NCI-H1417 (cell line): ENCODE results near the gene KCNG2.

Experiments
- DNase-seq, 3 experiments: peaks; one replicate each; lab custom pipeline; 2025; lab: John Stamatoyannopoulos, UW

The KCNG2 gene

DNA sequence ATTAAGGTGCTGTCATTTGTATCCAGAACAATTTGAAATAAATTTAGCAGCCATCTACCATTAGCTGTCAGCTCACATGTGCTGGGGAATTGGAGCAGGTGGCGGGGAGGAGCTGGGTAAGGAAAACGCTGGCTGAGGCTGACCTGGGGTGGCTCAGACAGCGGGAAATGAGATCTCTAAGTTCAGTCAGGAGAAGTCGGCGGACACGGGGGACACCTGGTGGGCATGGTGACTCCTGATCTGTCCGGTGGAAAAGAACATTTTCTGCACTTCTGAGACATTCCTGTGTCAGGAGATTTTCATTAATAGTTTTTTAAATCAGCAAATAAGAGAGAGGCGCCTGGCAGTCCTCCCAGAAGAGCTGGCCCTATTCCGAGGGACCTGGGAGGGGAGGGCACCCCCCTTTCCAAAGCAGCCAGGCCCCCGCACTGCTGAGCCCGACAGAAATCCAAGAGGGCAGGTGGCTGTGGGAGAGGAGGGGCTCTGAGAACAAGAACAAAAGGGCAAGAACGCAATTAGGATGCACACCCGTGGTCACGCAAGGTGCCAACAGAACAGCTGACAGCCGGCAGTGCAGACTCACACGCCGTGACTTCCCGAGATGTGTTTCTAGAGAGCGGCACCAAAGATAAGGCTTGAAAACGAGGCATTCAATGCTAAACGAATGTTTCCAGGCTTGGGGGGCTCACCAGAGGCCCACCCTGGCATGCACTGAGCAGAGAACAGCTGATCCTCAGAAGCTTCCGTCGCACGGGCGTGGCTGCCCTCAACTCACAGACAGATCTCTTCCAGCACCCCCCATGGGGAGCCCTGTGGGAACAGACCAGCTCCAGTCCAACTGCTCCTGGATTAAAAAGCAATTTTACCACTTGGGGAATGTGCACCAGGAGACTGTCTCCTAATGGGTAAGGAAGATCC, 127.3 kb downstream of the KCNG2 start:
- DNase-seq, result peak; percentile 51 to 92 (median 77)

- no peak for DNase-seq
Measured at GRCh38 chr18:79926306-79926705, 128.6 kb downstream of the KCNG2 start.

GRCh38 chr18:79926715-79927606, 129.2 kb downstream of the KCNG2 start:
- DNase-seq, result no peak

DNA sequence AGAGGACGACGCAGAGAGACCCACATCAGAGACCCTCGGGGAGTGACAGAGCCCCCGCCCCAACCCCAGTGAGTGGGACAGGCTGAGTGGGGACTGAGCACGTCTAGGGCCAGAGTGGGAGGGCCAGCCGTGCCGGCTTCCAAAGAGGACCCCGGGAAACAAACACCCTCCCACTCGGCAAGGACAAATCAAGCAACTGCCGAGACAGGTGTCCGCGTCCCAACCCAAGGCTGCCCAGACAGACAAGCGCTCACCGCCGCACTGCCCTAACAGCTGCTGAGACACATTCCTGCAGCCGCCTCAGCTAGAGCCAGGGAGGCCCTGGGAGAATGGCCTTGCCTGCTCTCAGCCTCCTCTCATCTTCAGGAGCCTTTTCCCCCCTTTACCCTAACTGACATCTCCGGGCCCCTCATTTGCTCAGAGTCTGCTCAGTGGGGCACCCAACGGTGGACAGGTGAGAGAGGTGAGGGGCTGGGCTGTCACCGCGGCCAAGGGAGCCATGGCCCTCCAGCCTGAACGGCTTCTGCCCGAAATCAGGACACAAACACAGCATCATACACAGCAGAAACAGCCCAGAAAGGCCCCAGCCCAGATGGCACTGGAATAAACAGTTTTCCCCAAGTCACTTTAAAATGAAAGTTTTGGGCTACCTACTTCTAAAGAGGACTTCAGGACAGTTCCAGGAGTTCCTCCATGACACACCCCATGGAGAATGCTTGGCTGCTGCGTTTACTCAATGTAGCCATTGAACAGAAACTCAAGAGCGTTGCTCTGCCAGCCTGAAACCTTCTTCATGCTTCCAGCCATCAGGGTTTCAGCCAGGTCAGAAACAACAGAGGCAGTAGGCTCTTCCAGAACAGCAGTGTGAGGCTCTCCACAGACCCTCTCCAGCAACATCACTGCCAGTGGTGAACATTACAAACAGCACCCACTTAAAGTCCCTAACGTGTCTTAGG, 130.1 kb downstream of the KCNG2 start:
- DNase-seq, result no peak

DNA sequence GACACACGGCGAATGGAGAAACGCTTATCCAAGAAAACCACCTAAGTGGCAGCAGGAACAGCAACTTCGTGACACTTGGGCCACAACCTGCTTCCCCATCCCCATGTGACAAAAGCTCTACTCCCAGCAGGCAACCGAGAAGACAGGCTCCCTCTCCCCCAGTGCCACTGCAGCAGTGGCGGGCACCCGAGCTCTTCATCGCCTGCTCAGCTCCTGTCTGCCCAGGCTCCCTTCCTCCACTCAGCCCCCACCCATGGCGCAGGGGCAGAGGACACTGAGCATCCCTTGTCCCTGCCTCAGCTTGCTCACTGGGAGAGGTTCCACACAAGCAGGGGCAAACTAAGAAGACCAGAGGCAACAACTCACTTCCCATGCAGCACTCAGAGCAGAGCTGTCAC, 130.8 kb downstream of the KCNG2 start:
- DNase-seq, result no peak

DNA sequence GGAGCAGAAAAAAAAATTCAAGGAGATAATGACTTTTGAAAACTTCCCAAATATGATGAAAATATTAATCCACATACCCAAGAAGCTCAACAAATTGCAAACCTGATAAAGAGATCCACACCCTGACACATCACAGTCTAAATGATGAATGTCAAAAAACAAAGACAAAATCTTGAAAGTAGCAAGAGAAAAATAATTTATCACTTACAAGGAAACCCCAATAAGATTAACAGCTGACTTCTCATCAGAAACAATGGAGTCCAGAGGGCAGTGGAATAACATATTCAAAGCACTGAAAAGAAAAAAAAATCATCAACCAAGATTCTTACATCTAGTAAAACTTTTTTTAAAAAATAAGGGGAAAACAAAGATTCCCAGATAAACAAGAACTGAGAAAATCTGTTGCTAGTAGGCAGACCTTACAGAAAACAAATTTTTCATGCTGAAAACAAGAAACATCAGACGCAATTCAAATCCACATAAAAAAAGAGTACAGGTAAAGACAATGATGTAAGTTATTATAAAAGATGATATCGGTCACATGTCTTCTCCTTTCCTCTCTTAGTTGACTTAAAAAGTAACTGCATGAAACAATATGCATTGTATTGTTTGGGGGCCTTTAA, 132.4 kb downstream of the KCNG2 start:
- peak in 1 of 3 experiments; percentile 22 for DNase-seq

- no peak for DNase-seq
Measured at GRCh38 chr18:79931475-79931874, 133.7 kb downstream of the KCNG2 start.

- DNase-seq, result peak in 1 of 3 experiments; percentile 16
Measured at GRCh38 chr18:79932907-79933306, 135.2 kb downstream of the KCNG2 start.

DNA sequence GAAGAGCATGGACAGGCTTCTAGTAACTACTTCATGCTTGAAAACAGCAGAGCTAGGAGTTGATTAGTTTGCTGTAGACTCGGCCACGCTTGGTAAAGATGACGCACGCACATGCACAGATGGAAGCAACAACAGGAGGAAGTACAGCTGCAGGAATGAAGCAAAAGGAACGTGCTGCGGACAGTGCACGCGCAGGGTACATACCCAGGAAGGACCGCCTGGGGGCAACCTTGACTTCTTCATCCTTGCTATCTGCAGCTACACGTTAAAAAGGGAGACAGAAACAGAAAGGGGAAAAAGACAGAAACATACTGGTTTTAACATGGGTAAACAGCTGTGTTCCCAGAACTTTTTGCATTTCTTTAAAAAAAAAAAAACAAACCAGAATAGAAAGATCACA, 136.0 kb downstream of the KCNG2 start:
- no peak for DNase-seq

DNA sequence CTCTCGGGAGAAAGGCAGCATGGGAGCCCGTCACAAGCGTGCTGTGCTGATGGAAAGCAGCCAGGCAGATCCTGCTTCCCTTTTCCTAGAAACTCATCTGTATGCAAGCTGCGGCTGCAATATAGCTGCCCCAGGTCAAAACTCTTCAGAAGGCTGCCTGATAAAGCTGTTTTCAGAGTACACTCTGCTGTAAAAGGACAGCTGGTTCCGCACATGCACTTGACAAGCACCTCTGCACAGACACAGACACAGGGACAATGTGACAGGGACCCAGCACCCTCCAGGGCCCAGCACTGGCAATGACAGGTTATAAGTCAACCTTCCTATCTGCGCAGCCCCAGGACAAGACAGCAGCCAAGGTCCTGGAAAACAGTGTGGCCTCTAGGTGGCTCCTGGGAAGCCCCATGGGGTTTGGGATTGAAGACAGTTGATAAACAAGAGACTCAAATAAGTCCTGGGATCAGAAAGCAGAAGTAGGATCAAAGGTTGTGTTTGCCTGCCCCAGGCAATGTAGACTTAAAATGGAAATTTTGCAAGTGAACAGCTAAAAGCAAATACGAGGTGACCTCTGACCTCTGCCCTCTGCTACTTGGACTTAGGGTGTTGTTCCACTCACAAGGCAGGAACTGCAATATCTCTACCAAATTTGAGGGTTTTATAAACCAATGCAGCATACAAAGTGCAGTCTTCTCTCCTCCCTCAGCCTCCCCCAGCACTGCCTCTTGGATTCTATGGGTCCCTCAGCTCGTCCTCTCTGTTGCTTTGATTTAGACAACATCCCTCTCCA, 136.8 kb downstream of the KCNG2 start:
- no peak for DNase-seq

DNA sequence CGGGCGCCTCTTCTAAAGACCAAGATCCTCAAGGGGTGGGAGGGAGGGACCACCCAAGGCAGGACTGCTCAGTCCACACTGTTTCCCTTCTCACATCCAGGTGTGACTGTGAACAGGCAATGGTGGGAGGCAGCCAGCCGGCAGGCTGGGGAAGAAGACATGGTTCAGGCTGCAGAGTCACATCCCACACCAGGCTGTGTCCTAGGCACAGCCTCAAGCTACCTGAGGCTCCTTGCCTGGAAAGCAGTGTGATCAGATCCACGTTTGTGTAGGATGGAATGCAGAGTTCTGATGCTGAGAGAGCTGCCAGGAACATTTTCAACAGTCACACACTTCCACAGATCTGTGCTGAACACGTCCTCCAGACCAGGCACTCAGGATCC, 137.4 kb downstream of the KCNG2 start:
- no peak for DNase-seq

DNA sequence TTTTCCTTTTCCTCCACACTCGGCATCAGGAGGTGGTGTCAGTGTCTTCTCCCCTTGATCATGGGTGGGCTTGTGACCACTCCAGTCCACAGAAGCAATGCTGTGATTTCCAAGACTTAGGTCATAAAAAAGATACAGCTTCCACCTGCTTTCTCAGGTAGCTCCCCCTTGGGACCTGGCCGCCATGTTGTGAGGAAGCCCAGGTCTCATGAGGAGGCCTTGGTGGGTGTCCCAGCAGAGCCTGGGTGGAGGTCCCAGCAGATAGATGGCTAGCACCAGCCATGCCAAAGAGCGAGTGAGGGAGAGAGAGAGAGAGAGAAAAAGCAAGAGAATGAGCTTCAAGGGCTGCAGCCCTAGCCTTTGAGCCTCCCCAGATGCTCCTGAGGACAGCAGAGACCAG, 137.8 kb downstream of the KCNG2 start:
- no peak for DNase-seq

GRCh38 chr18:79935925-79936324, 138.2 kb downstream of the KCNG2 start:
- no peak for DNase-seq

- no peak for DNase-seq
Measured at GRCh38 chr18:79936641-79937040, 138.9 kb downstream of the KCNG2 start.

DNA sequence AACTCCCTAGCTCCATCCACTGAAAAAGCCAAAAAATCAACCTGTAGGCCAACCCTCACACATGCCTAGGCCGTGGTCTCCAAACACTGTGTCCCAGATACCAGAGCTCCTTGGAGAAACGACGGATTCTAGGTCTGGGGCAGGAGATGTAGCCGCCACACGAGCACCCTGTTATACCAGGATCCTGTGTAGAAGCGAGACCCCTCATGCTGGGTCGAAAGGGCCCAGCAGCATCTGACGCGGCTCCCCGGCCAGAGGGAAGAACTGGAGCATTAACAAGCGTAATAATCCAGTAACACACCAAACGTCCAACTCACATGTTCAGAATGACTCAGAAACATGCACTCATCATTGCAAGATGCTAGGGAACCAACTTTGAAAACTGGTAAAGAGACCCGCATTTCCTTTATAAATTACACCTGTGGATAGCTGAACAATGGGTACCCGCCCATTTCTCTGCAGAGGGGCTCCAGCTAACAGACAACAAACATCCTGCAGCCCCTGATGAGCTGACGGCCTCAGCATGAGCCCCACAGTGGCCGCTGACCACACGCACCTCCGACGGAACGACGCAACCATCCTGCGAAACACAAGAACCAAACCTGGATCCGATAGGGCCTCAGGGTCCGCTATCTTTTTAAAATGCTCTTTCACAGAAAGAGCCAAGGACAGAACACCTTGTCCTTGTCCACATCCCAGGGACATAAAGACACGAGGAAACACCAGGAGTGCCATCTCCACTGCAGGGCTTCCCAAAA, 139.5 kb downstream of the KCNG2 start:
- DNase-seq, result no peak

DNA sequence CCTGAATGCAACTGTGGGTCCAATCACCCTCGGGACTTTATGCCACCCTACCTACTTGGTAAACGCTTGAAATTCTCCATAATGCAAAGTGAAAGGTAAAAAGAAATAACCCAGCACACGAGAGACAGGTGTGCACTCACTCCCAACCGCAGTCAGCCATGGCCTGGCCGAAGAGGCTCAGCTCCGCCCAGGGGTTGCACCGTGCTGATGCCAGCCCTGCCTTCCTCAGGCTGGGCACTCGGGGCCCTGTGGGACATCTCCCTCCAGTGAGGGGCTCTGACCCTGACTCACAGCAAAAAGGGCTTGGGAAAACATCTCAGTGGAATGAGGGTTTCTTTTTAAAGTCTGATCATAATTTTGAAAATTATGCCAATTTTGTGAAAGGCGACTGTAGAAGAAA, 140.5 kb downstream of the KCNG2 start:
- no peak for DNase-seq

DNA sequence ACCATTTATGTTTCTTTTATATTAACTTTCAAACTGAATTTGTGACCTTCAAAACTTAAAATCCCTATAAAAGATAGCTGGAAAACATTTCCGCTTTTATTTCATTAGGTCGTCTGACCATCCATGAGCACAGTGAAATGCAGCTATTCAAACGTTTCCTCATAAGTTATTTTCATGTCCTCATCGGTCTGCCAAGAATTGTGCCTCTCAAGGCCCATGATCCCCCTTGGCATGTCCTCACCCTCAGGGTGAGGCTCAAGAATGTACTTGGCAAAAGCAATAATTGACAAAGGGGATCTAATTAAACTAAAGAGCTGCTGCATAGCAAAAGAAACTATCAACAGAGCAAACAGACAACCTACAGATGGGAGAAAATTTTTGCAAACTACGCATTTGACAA, 141.4 kb downstream of the KCNG2 start:
- DNase-seq, result no peak

GRCh38 chr18:79940126-79940813, 142.5 kb downstream of the KCNG2 start:
- DNase-seq, result no peak

GRCh38 chr18:79940814-79941472, 143.2 kb downstream of the KCNG2 start:
- DNase-seq, result no peak
